Ishikawa (cell line): Measurements from ENCODE around the gene AMT.

Source experiments
- CEBPB ChIP-seq: IDR thresholded peaks from 2 replicates; pipeline ENCODE4 v1.6.1; 2012
- CREB1 ChIP-seq: IDR thresholded peaks from 2 replicates; pipeline ENCODE4 v1.6.1; 2012; ENCODE audit warnings: low read depth
- EGR1 ChIP-seq: IDR thresholded peaks from 2 replicates; pipeline ENCODE4 v1.6.1; 2012
- EP300 ChIP-seq: IDR thresholded peaks from 2 replicates; pipeline ENCODE4 v1.6.1; 2012; ENCODE audit warnings: borderline replicate concordance
- FOXM1 ChIP-seq: IDR thresholded peaks from 2 replicates; pipeline ENCODE4 v1.6.1; 2012; ENCODE audit warnings: low read depth, borderline replicate concordance
- MAX ChIP-seq: IDR thresholded peaks from 2 replicates; pipeline ENCODE4 v1.6.1; 2012
- NFIC ChIP-seq: IDR thresholded peaks from 2 replicates; pipeline ENCODE4 v1.6.1; 2012
- RAD21 ChIP-seq: IDR thresholded peaks from 2 replicates; pipeline ENCODE4 v1.6.1; 2012; ENCODE audit warnings: low read depth
- REST ChIP-seq: IDR thresholded peaks from 2 replicates; pipeline ENCODE4 v1.6.1; 2012; ENCODE audit warnings: low read depth, mild to moderate bottlenecking
- TAF1 ChIP-seq: IDR thresholded peaks from 2 replicates; pipeline ENCODE4 v1.6.1; 2012; ENCODE audit warnings: low read depth, mild to moderate bottlenecking
- TCF12 ChIP-seq: IDR thresholded peaks from 2 replicates; pipeline ENCODE4 v1.6.1; 2012; ENCODE audit warnings: low read depth
- TEAD4 ChIP-seq: IDR thresholded peaks from 2 replicates; pipeline ENCODE4 v1.6.1; 2012
- YY1 ChIP-seq: IDR thresholded peaks from 2 replicates; pipeline ENCODE4 v1.6.1; 2012; ENCODE audit warnings: low read depth
- ZBTB7A ChIP-seq: IDR thresholded peaks from 2 replicates; pipeline ENCODE4 v1.6.1; 2012; ENCODE audit warnings: low read depth

DNA sequence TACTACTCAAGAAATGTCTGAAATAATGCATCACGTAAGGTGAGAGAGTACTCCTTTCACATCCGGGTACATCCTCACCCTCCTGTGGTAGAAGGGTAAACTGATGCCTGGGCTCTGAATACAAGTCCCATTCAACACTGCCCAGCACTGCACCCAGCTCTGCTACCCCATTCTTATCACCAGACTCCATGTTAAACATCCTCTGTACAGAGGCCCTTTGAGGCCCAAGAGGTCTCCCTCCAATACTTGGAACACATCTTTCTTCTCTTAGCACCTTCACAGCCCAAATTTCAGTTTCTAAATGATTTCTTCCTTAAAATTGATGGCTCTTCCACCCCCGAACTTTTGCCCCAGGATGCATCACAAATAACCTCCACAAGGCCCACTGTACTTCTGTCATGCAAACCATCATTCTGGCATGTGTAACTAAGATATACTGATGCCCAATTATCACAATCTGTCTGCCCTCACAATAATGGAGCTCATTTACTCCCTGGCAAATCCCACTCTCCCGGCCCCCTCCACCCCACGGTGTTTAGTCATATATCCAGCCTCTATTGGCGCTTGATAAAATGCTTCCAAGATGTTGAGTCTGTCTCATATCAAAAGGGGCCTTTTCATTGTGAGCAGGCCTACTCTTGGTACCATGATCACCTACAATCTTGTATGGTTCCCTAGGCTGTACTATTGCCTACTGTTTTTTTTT is 51.5 kb downstream of the AMT start:
- TF ChIP-seq REST (no peak), RAD21 (no peak), CEBPB (no peak), EP300 (no peak), FOXM1 (no peak), CREB1 (no peak), EGR1 (no peak), TAF1 (no peak), MAX (no peak), ZBTB7A (no peak), TEAD4 (no peak), YY1 (no peak), TCF12 (no peak), NFIC (no peak)
